A673 (cell line): ENCODE data around the gene PIN1. TPM values are rescaled to one million over a fixed set of nuclear protein-coding genes. Genes with fewer than 3 reads are reported as not detected.

Experiments used
- BruUV-seq: library from RNA; stranded (reverse); fragments of 400-500 nt; replicated peaks from 2 replicates; lab custom pipeline; 2021; lab: Mats Ljungman, UMichigan
- CTCF ChIA-PET: fragments of 300-600 bp; sonication (Branson Sonifier 250); formaldehyde crosslinking; loops from one replicate; lab custom pipeline; 2022; ENCODE audit warnings: antibody characterized with exemption; lab: Charles Lee
- POLR2A ChIA-PET: fragments of 300-600 bp; sonication (Branson Sonifier 250); formaldehyde crosslinking; loops from one replicate; lab custom pipeline; 2022; ENCODE audit warnings: antibody characterized with exemption; ENCODE audit not compliant: low non-redundant PET; lab: Charles Lee
- DNase-seq: peaks from one replicate; pipeline ENCODE4 v3.0.0-alpha.2; 2015; ENCODE audit warnings: low spot score
- H3K27ac ChIP-seq: fragments of 200-600 bp; sonication (generic); 2 replicates; pipeline ENCODE4 v1.5.1; 2016; ENCODE audit warnings: mixed run types, low read depth, mild to moderate bottlenecking, mixed read lengths, antibody characterized with exemption, low read length; ENCODE audit not compliant: poor library complexity, severe bottlenecking
- H3K27me3 ChIP-seq: fragments of 200-600 bp; sonication (generic); replicated peaks from 2 replicates; pipeline ENCODE4 v1.6.1; 2017; ENCODE audit warnings: mixed run types, low read depth, mild to moderate bottlenecking, mixed read lengths, antibody characterized with exemption, low read length; ENCODE audit not compliant: insufficient read depth, poor library complexity
- H3K36me3 ChIP-seq: fragments of 200-600 bp; sonication (generic); 2 replicates; pipeline ENCODE4 v1.6.1; 2016; ENCODE audit warnings: mixed run types, mild to moderate bottlenecking, mixed read lengths, antibody characterized with exemption, low read length; ENCODE audit not compliant: insufficient read depth, poor library complexity, severe bottlenecking
- H3K4me1 ChIP-seq: fragments of 200-600 bp; sonication (generic); 2 replicates; pipeline ENCODE4 v1.6.1; 2017; ENCODE audit warnings: mixed run types, mild to moderate bottlenecking, mixed read lengths, antibody characterized with exemption, low read length; ENCODE audit not compliant: insufficient read depth, poor library complexity, severe bottlenecking
- H3K4me3 ChIP-seq: fragments of 200-600 bp; sonication (generic); 2 replicates; pipeline ENCODE4 v1.5.1; 2016; ENCODE audit warnings: low read depth, mixed run types, mild to moderate bottlenecking, mixed read lengths, low read length; ENCODE audit not compliant: poor library complexity, severe bottlenecking
- H3K9me3 ChIP-seq: fragments of 200-600 bp; sonication (generic); 2 replicates; pipeline ENCODE4 v1.6.1; 2016; ENCODE audit warnings: mixed run types, low read depth, mild to moderate bottlenecking, mixed read lengths, antibody characterized with exemption, low read length; ENCODE audit not compliant: poor library complexity, severe bottlenecking
- EZH2 ChIP-seq: fragments of 200-600 bp; sonication (generic); IDR thresholded peaks from 2 replicates; pipeline ENCODE4 v1.6.1; 2017; ENCODE audit warnings: borderline replicate concordance, low read depth, mild to moderate bottlenecking, mixed read lengths, antibody characterized with exemption, low read length; ENCODE audit not compliant: poor library complexity, severe bottlenecking
- intact Hi-C: fragments of 100-400 bp; cut with micrococcal nuclease; formaldehyde crosslinking; loops from one replicate; pipeline ENCODE4 v1.10.0; 2022; ENCODE audit not compliant: unreplicated experiment
- total RNA-seq: library from RNA; stranded (reverse); gene quantifications from 2 replicates; pipeline ENCODE4 v1.2.3, GENCODE V29; 2021
- TF ChIP-seq, protein P1 (sequence below): fragments of 300-800, 200-600 bp; sonication (generic); conservative IDR thresholded peaks from 2 replicates; pipeline ENCODE4 v1.5.1; 2017; ENCODE audit warnings: low read depth, mild to moderate bottlenecking, antibody characterized with exemption, low read length, moderate library complexity, mixed read lengths

The PIN1 gene
- total RNA-seq, 1 experiment from 2014 or later, result 177 TPM

GRCh38 chr19:9791552-9792205 is 43.4 kb upstream of the PIN1 start:
- TF ChIP-seq, protein P1, sequence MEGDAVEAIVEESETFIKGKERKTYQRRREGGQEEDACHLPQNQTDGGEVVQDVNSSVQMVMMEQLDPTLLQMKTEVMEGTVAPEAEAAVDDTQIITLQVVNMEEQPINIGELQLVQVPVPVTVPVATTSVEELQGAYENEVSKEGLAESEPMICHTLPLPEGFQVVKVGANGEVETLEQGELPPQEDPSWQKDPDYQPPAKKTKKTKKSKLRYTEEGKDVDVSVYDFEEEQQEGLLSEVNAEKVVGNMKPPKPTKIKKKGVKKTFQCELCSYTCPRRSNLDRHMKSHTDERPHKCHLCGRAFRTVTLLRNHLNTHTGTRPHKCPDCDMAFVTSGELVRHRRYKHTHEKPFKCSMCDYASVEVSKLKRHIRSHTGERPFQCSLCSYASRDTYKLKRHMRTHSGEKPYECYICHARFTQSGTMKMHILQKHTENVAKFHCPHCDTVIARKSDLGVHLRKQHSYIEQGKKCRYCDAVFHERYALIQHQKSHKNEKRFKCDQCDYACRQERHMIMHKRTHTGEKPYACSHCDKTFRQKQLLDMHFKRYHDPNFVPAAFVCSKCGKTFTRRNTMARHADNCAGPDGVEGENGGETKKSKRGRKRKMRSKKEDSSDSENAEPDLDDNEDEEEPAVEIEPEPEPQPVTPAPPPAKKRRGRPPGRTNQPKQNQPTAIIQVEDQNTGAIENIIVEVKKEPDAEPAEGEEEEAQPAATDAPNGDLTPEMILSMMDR, result no peak
- TF ChIP-seq EZH2, result no peak
- H3K36me3 ChIP-seq, result no peaks in the 10 kb centered on the region
- CTCF ChIA-PET, result no interaction called here
- POLR2A ChIA-PET, result no interaction called here
- no TSS peak for BruUV-seq
- DNase-seq, result peak; percentile 97
- intact Hi-C loops, result no loop called here
- no peaks in the 10 kb centered on the region for H3K27me3 ChIP-seq
- peak overlapping the region; percentile 64 for H3K4me3 ChIP-seq
- H3K27ac ChIP-seq, result peak overlapping the region; percentile 73
- H3K4me1 ChIP-seq, result no peaks in the 10 kb centered on the region
- H3K9me3 ChIP-seq, result no peaks in the 10 kb centered on the region

- no peak for TF ChIP-seq EZH2
- TF ChIP-seq, protein P1, result no peak
- BruUV-seq, result no TSS peak
- CTCF ChIA-PET, result no interaction called here
Measured at GRCh38 chr19:9792206-9793070, 42.7 kb upstream of the PIN1 start.

GRCh38 chr19:9793071-9793591 is 42.0 kb upstream of the PIN1 start:
- H3K27ac ChIP-seq, result peak overlapping the region; percentile 65
- POLR2A ChIA-PET, result no interaction called here
- TSS peak; percentile 69 for BruUV-seq

More at GRCh38 chr19:9792206-9793070, 42.7 kb upstream of the PIN1 start:
- no peaks in the 10 kb centered on the region for H3K9me3 ChIP-seq
- no peaks in the 10 kb centered on the region for H3K36me3 ChIP-seq
- no peaks in the 10 kb centered on the region for H3K27me3 ChIP-seq
- DNase-seq, result peak; percentile 96
- intact Hi-C loops, result no loop called here
- H3K27ac ChIP-seq, result peak overlapping the region; percentile 73
- H3K4me1 ChIP-seq, result no peaks in the 10 kb centered on the region
- POLR2A ChIA-PET, result no interaction called here
- peak overlapping the region; percentile 64 for H3K4me3 ChIP-seq

More at GRCh38 chr19:9793071-9793591, 42.0 kb upstream of the PIN1 start:
- no peaks in the 10 kb centered on the region for H3K36me3 ChIP-seq
- H3K4me3 ChIP-seq, result peak overlapping the region; percentile 64
- TF ChIP-seq EZH2, result no peak
- TF ChIP-seq, protein P1, result no peak
- no peaks in the 10 kb centered on the region for H3K27me3 ChIP-seq
- H3K9me3 ChIP-seq, result no peaks in the 10 kb centered on the region
- H3K4me1 ChIP-seq, result no peaks in the 10 kb centered on the region
- CTCF ChIA-PET, result no interaction called here
- DNase-seq, result peak; percentile 75
- intact Hi-C loops, result no loop called here
